ENCODE results near the gene HDGFL3.

DNA sequence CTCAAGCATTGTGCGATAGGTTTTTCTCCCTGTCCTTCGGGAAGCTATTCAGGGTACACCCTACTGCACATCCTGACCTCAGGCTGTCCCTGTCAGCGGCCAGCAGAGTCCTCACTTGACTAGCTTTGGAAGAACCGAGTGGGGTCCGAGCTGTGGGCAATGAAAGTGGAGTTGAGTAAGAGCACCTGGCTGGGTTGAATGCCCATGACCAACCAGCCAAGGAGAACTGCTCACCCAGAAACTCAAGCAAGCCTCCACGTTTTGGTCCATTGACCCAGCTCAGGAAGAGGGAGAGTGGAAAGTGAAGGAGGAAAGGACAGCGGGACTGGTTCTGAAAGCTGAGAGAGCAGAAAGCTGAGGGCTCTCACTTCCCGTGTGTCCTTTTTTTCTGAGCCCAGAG is 36.0 kb upstream of the HDGFL3 start:
- no peak for TF ChIP-seq POLR2AphosphoS5 (IDR thresholded peaks at IDR 0.05)
- no peak for TF ChIP-seq EP300 (IDR thresholded peaks at IDR 0.05)
